ENCODE results near the gene PCDHGA3.

DNA sequence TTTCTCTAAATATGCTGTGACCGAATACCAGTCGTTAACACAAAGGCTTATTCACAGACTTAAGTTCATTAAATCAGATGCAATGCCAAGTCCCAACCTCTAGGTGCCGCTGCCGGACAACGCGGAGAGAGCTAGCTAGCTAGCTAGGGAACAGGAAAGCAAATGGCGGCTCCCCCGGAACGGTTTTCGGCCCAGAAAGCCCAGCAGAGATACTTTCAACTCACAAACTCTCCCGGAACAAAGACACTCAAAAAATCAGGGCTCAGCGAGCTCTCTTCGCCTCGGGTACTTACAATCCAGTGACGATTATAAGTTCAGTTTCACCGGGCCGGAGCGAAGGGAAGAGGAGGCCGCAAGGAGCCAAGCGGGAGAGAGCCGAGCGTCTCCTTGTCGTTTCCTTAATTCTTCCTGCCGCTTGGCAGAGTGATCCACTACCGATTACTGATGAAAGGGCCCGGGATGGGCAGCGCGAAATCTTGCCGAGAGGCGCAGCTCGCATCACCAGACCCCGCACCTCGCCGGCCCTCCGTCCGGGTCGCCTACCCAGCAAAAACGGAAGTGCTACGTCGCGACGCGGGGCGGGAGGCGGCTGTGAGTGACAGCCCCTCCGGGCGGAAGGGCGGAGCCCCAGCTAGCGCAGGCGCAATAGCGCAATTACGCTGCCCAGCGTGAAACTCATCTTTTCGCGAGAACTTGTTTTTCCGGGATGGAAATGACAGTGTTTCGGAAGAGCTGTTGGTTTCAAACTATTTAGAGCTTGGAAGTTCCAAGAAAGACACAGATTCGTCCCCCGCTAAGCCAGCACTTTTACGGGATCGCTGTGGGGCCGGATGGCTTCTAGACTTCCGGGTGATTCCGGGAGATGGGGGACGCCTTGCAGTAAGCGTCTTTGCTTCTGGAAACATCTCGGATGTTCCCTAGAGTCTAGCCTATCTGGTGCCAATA, 23.1 kb upstream of the PCDHGA3 start, which contains the start of gene TAF7:
- TF ChIP-seq YY1 (IDR thresholded peaks at IDR 0.05; ENCODE audit: insufficient read depth, insufficient read length), result peak; percentile 42
- TF ChIP-seq ZNF274 (IDR thresholded peaks at IDR 0.05; ENCODE audit: low read depth, low read length), result no peak

Measured in NT2/D1 (cell line).